ENCODE results near the gene AUTS2. TPM values are rescaled to one million over a fixed set of nuclear protein-coding genes. Genes with fewer than 3 reads are reported as not detected.

AUTS2 gene
- total RNA-seq, 1 experiment from 2014 or later = 256 TPM

DNA sequence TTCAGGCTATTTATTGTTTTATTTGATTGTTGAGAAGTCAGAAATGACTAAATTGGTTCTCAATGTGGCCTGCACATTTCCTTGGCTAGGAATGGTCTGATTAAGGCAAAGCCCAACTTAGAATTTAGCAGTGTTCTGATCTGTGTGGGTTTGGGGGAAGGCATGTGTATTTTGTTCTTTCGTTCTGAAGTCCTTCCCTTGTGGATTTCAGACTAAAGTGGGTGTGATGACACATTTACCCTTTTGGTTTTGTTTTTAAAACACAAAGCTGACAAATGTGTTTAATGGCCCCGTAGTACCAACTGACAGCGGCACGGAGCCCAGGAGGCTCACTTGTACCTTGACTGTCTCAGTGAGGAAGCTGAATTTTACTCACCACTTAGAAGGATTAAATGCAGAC is 1081.4 kb downstream of the AUTS2 start:
- Histone ChIP-seq H3K4ac (ENCODE audit: low read depth, low read length) (no peak overlapping the region), H3K23me2 (ENCODE audit: insufficient read length, low read depth, low read length, poor library complexity, severe bottlenecking) (peaks cover 2% of the 10 kb centered on the region)
- H3K27me3 Mint-ChIP-seq (ENCODE audit: low read depth) = peaks cover 88% of the 10 kb centered on the region

More for the DNA sequence above, 1081.4 kb downstream of the AUTS2 start:
- Histone ChIP-seq H2BK120ac (ENCODE audit: low read depth, low read length, poor library complexity, severe bottlenecking) (no peak overlapping the region), H3K27me3 (ENCODE audit: insufficient read depth, low read length) (peaks cover 18% of the 10 kb centered on the region; the same call in 1 of the 2 replicates), H2BK20ac (ENCODE audit: low read depth, low read length, poor library complexity, severe bottlenecking) (no peak overlapping the region), H3K14ac (ENCODE audit: insufficient read depth, low read length) (no peak overlapping the region), H3K9ac (ENCODE audit: extremely low read depth, insufficient read length, low read length) (no peak overlapping the region), H3K27ac (ENCODE audit: insufficient read length, low read depth, low read length) (no peak overlapping the region), H3K9me3 (ENCODE audit: control insufficient read depth, low read depth, low read length) (no peaks in the 10 kb centered on the region), H3T11ph (ENCODE audit: low read length) (no peak overlapping the region), H2BK12ac (ENCODE audit: insufficient read length, low read depth, low read length) (no peak overlapping the region), H2BK5ac (ENCODE audit: insufficient read length, low read length) (no peak overlapping the region), H3K56ac (ENCODE audit: insufficient read length, low read depth, low read length) (no peak overlapping the region), H4K5ac (ENCODE audit: insufficient read length, low read depth, low read length) (no peak overlapping the region), H3K23ac (ENCODE audit: insufficient read length, low read depth, low read length) (no peak overlapping the region), H4K20me1 (ENCODE audit: control insufficient read depth, insufficient read depth, insufficient read length) (no peaks in the 10 kb centered on the region), H3K79me1 (ENCODE audit: insufficient read depth, low read depth, low read length, poor library complexity, severe bottlenecking) (no peaks in the 10 kb centered on the region), H3K4me2 (ENCODE audit: insufficient read depth, insufficient read length, low read length) (no peak overlapping the region), H3K18ac (ENCODE audit: insufficient read length, low read depth, low read length) (no peak overlapping the region), H3K79me2 (ENCODE audit: insufficient read depth, low read length) (no peaks in the 10 kb centered on the region), H2AFZ (ENCODE audit: low read length) (no peak overlapping the region), H2BK15ac (ENCODE audit: low read depth, low read length) (no peak overlapping the region), H2AK5ac (ENCODE audit: insufficient read length, low read length) (no peak overlapping the region), H3K4me1 (ENCODE audit: insufficient read depth, low read length) (peaks cover 9% of the 10 kb centered on the region; the same call in 1 of the 2 replicates), H4K8ac (replicated peaks; ENCODE audit: insufficient read length, low read depth, low read length) (no peak overlapping the region), H4K91ac (ENCODE audit: insufficient read length, low read depth, low read length) (no peak overlapping the region)
- Mint-ChIP-seq H3K27ac (no peak overlapping the region), H3K4me3 (no peak overlapping the region), H3K9me3 (no peaks in the 10 kb centered on the region), H3K36me3 (ENCODE audit: insufficient read depth in 1 of 3, low read depth in 3 of 3) (peaks cover 0 to 2% (median 0%) of the 10 kb centered on the region in 3 experiments; a peak in 2 of 7 replicates), H3K4me1 (peaks cover 37 to 41% of the 10 kb centered on the region in 2 experiments)
- WGBS (ENCODE audit: extremely low coverage, insufficient read length, low lambda C conversion rate) = no CpG with 5 or more reads among the region's 4 CpGs
- no peak for DNase-seq
- TF ChIP-seq, protein P1, sequence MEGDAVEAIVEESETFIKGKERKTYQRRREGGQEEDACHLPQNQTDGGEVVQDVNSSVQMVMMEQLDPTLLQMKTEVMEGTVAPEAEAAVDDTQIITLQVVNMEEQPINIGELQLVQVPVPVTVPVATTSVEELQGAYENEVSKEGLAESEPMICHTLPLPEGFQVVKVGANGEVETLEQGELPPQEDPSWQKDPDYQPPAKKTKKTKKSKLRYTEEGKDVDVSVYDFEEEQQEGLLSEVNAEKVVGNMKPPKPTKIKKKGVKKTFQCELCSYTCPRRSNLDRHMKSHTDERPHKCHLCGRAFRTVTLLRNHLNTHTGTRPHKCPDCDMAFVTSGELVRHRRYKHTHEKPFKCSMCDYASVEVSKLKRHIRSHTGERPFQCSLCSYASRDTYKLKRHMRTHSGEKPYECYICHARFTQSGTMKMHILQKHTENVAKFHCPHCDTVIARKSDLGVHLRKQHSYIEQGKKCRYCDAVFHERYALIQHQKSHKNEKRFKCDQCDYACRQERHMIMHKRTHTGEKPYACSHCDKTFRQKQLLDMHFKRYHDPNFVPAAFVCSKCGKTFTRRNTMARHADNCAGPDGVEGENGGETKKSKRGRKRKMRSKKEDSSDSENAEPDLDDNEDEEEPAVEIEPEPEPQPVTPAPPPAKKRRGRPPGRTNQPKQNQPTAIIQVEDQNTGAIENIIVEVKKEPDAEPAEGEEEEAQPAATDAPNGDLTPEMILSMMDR (conservative IDR thresholded peaks at IDR 0.05) = no peak

Data from H9 (cell line).